Activated CD4-positive, alpha-beta T cell treated with anti-CD3 and anti-CD28 coated beads for 1 hour (primary cell): Measurements from ENCODE around the gene LRRC1.

Experiments used
- DNase-seq: peaks from one replicate; pipeline ENCODE4 v3.0.0-alpha.2; 2020

LRRC1 gene

DNA sequence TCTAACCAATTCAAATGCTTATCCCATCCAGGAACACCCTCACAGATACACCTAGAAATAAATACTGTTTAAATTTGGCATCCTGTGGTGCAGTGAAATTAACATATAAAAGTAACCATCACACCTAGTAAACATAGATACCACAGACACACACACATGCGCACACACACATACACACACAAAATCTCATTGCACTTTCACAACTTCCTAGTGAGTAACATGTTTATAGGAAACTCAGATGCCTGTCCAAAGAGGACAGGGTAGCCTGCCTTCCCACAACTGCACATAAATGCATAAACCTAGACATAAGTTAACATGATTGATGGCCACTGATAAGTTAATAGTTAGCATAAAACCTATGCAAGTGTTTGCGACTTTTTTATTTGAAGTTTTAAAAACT, 56.8 kb downstream of the LRRC1 start:
- DNase-seq = no peak

DNA sequence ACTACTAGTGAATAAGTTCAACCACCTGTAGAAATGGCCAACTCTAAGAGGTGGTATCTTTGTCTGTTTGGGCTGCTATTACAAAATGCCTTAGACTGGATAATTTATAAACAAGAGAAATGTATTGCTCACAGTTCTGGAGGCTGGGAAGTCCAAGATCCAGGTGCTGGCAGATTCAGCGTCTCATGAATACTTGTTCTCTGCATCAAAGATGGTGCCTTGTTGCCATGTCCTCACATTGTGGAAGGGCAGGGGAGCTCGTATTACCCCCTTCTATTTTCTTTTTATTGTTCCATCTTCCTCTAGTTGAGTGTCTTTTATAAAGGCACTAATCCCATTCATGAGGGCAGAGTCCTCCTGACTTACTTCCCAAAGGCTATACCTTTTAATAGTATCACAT, 58.0 kb downstream of the LRRC1 start:
- DNase-seq = no peak

DNA sequence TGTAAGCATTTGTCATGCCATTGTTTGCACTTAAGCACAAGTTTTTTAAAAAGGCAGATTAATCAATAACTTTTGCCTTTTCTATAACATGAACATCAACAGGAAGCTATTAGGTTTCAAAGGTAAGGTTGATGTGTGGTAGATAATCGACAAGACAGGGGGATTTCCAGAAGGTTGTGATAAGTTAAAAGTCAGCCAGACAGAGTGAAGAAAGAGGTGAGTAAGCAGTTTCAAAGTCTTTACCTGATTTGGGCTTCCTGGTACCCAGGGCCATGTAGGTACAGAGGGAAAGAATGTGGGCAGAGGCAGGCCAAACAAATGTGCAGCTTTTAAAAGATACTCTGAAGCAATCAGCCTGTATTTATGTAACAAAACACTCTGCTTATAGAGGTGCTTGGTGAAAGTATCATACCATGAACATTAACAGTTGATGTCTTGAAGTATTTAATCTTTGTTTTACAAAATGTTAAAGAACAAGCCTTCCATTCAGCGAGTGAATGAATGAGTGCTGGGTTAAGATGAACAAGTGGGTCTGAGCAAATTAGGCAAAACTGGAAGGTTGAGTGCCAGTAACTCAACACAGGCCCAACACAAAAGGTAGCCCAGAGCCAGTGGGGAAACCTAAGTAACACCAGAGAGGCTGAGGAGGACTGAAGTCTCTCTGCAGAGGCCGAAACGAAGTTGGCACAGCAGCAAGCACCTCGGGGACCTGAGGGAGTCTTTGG, 60.2 kb downstream of the LRRC1 start:
- DNase-seq = no peak

DNA sequence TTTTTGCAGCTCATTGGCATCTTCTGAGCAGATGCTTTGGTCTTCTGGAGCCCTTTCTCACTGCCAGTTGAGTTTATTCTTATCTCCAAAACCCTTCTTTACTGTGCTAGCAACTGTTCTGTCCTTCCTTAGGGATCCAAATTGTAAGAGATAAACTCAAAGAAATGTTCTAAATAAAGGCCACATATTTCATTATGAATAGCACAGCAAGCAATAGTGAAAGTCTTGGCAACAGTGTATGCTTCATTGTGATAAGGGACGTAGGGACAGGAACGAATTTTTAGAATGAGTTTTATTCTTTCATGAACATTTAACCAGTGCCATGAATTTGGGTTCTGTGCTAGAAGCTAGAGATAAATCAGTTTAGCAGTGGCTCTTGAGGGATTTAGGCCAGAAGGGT, 61.1 kb downstream of the LRRC1 start:
- no peak for DNase-seq

DNA sequence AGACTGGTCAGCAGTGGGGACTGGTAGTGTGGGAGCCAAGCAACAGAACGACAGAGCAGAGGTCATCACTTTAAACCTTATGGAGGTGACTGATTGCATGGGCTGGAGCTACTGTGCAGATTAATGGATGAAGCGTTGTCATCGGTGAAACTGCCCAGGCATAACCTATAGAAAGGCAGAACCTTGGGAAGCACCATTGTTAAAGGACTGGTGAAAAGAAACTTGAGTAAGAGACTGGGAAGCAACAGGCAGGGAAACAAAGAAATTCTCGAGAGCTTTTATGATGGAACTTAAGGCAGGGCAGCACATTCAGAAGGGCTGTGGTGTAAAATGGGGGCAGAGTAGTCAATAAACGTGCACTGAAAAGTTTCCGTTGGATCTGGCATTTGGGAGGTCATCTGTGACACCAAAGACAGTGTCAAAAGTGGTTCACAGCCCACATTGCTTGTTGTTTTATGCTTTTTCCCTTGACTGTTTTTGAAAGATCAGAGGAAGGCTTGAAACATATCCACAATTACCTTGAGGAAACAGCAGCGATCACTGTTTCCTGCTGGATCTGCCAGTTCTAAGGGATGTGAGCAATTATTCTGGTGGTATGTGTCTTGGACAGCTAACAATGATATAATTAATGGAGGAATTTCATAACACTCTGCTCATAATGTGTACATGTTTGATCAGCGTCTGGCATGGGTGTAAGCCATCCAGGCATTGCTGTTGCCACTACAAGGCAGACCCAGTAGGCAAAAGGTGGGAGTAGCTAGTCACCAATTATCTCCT, 62.7 kb downstream of the LRRC1 start:
- DNase-seq = no peak

DNA sequence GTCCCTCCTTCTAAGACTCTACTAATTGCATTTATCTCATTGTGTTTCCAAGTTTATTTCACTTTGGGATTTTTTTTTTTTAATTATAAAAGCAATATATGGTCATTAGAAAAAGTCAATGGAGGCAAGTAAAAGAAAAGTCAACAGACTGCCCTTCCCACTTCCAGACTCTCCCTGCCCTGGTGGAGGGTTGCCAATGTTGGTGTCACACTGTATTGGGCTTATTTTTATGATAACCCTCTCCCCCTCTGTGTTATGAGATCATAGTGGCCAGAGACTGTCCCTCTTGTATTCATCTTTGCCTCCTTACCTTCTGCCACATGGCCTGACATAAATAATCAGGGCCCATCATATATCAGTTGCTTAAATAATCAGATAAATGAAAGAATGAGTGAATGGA, 63.4 kb downstream of the LRRC1 start:
- no peak for DNase-seq

DNA sequence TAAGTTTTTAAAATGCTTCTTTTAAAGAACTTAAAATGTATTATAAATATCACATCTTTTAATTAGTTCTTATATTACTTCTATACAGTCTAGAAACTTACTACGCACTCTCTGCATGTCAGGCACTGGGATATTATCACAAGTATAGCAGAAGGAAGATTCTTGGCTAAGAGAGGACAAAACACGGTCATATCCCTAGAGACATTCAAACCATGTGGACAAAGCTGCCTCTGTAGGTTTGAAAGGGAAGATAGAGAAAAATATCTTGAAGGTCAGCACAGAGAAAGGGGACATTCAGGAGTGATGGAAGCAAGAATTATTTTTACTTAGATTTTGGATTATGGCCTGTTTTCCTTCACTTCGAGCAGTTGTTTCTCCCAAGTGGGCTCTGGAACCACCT, 64.1 kb downstream of the LRRC1 start:
- no peak for DNase-seq

DNA sequence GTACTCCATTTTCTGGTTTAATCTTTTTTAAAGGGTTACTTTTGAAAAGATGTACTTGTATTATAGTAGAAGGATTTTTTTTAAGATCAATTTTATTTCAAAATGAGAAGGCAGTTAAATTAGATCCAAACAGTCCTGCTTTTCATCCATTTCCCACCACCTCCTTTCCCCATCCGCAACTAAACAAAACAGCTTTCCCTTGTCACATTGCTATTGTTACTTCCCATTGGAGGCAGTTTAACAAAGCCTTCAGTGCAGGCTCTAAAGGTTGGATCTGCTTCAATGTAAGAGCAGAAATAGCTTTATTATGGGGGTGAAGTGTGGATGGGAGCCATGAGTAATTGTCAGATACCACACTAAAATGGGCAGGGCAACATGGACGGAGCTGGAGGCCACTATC, 65.7 kb downstream of the LRRC1 start:
- DNase-seq = no peak

DNA sequence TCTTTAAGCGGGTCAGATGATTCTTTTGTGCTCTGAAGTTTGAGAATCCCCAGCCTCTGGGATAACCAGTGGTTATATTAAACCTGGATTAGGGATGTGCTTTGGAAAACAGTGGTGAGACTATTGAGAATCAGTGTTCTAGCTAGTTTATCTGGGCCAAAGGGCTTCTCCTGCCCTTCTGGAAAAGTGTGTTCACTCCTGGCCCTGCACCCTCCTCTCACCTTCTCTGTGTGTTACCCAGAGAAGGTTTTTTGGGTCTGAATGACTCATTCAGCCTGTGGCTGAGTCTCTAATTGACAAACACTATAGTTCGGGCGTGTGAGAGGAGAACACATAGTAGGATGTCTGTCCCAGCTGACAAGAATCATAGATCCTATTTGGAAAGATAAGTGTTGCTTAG, 66.7 kb downstream of the LRRC1 start:
- DNase-seq = no peak

DNA sequence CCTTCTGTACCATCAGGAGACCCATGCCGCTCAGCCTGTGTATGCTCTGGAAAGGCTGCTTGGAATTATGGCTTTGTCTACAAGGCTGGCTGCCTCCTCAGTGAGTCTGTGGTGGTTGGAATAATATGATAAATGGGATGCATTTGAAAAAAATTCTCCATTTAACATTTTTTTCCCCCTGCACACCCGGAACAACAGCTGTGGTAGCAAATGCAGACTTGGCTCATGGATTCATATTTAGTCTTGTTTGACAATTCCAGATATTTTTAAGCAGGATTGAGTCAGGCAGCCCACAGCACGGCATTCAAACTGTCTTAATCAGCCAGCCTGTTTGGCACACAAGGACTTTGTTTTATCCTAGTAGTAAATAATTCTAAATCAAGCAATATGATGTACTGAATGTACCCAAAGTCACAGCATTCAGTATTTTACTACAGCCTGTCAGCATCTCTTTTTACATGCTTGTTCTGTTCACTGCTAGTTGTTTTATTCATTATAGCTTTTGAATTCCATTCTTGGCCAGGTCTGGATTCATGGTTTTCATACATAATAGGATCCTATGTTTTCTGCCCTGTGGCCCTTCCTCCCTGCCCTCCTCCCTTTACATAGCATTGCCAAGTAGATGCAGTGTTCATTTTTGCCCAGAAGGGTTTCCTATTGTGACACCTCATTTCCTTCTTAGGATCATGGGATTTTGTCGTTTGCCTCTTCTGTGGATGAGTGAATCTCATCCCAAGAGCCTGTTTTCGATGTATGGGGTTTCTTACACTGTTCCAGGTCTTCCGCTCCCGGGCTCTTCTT, 68.1 kb downstream of the LRRC1 start:
- no peak for DNase-seq

DNA sequence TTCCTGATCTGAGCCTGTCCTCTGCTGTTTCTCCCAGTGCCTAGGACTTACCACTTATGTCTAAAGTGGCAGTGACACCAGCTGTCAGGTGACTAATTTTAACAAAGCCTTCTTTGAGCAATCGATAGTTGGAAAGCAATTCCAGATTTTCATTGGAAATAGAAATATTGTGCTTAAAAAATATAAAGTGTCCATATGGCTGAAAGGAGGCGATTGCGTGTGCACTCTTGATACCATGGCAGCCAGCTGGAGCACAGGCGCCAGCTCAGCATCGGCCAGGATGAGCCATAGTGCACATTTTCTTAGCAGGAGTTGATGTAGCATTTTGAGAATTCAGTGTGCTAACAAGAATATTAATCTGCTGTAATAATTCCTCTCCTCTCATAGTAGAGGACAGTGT, 70.0 kb downstream of the LRRC1 start:
- DNase-seq = no peak

DNA sequence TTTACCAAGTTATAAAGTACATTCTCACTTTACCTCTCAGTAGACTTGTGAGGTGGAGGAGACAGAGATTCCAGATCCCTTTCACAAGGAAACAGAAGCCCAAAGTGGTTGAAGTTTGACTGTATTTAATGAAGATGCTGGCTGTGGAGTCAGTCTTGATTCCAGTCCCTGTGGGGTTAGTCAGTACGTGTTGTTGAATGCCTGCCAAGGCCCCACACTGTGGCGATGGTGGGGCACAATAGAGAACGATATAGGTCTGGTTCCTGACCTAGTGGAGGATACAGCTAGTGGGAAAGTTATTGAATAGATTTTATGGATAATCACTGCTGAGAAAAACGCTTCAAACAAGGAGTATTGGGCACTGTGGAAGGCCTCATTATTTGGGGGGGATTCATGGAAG, 71.4 kb downstream of the LRRC1 start:
- no peak for DNase-seq

DNA sequence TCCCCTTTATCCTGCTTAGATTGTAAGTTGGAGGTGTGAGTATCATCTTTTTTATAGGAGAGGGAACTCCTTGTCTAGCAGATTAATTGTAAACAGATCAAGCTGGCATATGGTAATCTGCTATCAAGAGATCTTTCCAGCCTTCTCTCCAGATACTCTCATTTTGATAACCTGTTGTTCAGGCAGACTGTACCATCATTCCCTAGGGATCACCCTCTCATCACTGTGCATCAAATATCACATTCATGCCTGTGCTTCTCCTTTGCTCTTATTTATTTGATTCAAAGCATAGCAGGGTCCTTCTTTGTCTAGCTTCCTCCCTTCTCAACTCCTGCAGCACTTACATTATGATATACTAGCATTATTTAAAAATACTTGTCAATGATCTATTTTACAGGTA, 73.8 kb downstream of the LRRC1 start:
- DNase-seq = no peak

DNA sequence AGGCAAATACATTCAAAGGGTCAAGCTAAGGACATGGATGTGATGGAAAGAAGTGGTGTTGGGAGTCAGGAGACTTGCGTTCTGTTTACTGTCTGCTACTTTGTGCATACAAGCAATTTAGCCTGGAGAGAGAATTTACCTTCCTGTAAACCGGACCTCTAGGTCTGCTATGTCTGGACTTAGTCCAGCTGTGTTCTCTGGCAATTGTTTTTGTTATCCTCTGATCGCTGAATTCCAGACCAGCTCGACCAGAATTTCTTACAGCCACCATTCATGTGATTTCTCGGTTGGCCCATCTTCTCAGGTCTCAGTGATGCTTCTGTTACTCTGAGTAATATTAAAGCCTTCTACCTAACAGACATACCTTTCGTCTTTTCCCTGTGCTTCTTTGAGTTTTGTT, 75.2 kb downstream of the LRRC1 start:
- DNase-seq = no peak

DNA sequence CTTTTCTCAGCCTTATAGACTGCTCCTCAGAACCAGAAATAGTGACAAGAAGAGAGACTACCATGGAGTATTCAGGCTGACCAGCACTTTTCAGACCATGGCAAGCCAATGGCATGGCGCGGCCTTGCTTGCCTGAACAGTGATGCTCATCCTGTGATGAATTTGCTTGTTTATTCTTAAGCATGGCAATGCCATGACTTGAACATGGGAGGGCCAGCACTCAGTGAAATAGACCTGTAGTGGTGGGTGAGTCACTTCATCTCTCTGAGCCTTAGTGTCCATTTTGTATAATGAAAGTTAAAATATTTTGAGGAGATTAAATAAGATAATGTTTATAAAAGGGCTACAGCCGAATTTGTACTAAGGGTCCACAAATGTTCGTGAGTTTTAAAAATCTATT, 79.1 kb downstream of the LRRC1 start:
- no peak for DNase-seq

DNA sequence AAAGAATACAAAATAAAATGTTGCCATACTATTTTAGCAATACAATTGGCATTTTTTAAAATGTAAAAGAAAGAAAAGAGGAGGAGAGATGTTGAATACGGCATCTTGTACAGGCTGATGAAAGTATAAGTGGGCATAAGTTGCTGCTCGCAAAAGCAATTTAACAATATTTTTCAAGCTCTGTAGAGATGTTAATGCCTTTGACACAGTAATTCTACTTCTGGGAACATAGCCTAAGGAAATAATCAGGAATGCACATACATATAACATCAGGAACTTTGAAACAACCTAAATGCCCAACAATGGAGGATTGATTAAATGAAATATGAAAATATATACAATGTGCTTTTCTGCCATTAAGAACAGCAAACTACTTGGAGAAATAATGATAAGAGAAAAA, 80.2 kb downstream of the LRRC1 start:
- DNase-seq = no peak

DNA sequence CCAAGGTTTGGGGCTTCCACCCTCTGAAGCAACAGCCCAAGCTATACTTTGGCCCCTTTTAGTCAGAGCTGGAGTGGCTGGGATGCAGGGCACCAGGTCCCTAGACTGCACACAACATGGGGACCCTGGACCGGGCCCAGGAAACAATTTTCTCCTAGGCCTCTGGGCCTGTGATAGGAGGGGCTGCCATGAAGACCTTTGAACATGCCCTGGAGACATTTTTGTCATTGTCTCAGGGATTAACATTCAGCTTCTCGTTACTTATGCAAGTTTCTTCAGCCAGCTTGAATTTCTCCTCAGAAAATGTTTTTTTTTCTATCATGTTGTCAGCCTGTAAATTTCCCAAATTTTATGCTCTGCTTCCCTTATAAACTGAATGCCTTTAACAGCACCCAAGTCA, 82.3 kb downstream of the LRRC1 start:
- no peak for DNase-seq

DNA sequence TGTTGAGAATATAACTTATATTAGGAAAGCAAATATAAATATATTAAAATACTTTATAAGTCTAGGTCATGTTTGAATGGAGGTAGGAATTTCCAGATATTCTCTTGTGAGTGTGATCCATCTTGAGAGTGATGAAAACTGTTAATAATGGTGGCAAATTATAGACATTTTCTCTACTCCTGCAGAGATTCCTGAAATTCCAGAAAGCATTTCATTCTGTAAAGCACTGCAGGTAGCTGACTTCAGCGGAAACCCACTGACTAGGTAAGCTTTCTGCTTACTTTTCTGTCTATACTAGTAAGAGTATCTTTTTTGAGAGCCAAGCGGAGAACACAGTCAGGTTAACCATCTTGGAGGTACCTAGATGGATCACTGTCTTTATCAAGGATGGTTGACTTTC, 84.0 kb downstream of the LRRC1 start:
- no peak for DNase-seq

DNA sequence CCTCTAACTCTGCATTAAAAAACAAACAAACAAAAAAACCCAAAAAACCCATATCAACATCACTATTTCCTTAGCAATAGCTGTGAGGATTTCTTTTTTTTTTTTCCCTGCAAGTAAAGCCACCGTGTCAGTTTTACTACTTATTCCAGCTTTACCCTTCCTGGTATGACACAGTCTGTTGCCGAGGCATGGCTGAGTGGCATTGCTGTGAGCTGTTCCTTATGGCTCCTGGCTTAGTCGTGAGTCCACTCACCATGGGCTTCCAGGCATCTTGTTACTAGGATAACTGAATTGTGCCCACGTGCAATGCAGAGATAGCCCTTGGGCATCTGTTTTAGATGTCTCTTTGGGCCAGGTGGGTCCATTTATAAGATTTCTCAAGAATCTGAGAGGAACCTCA, 84.8 kb downstream of the LRRC1 start:
- DNase-seq = no peak

DNA sequence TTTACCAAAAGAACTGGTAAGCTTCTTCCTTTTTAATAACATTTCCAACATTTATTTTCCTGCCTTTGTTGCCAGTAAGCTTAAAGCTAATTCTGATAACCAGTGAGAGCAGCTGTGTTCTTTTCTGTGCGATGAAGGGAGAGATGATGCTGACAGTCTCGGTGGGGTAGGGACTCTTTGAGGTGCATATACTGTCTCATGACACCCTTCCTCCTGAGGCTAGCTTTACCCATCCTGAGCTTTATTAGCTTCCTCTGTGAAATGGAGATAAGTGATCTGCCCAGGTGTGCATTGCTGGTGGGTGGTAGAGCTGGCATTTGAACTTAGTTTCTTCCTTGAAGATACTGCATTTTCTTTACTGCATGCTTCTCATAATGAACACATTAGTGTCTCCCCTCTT, 92.5 kb downstream of the LRRC1 start:
- no peak for DNase-seq

DNA sequence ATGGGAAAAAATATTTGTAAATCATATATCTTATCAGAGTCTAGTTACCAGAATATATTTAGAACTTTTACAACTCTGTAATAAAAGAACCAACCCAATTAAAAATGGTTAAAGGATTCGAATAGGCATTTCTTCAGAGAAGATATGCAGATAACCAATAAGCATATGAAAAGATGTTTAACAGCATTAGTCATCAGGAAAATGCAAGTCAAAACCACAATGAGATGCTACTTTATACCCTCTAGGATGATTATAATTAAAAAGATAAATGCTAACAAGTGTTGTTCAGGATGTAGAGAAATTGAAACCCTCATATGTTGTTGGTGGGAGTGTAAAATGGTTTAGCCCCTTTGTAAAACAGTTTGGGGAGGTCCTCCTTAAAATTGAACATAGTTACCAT, 94.1 kb downstream of the LRRC1 start:
- DNase-seq = no peak

DNA sequence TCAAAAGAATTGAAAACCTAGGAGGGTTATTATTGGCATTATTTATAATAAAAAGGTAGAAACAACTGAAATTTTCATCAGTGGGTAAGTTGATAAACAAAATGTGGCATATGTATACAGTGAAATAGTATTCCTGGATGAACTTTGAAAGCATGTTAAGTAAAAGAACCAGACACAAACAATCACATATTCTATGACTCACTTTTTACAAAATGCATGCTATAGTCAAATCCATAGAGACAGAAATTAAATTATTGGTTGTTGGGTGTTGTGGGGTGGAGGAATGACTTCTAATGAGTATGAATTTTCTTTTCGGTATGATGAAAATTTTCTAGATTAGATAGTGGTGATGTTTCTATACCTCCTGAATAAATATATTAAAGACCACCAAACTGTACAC, 94.6 kb downstream of the LRRC1 start:
- DNase-seq = no peak

DNA sequence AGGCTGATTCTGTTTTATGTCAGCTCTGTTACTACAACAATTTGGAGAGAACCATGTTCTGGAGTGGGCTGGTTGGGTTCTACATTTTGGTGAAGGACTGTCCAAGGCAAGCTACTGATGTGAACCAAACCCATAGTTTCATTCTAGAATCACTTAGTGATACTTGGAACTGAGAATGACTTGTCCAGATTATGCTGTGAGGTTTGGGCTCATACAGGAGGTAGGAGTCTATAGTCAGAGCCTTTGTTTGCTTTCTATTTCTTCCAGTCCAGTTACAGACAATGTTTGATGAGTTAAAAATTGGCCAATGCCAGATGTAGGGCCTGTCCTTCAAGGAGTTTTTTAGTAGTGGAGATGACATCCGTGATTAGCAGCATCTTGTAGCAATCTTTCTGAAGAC, 97.9 kb downstream of the LRRC1 start:
- DNase-seq = no peak

DNA sequence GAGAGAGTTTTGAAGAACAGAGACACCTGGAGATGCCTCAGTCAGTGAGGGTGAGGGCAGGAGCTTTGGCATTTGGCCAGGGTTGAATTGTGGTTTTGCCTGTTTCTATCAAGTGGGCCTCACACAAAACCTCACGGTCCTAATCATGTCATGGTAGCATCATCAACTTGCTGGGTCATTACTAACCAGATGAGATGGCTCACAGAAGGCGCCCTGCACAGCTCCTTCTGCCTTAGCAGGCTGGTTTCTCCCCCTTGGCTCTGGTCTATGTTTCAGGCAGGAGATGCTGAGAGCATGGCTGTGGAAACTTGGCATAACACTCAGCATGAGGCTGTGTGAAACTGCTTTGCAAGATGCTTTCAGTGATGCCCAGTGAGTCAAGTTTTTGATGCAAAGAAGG, 99.3 kb downstream of the LRRC1 start:
- no peak for DNase-seq
